Neutrophil (primary cell): ENCODE data around the gene TRPM5.

Experiments used
- H3K27ac ChIP-seq: fragments of 200-600 bp; sonication (generic); 2 replicates; pipeline ENCODE4 v1.5.1; 2016; ENCODE audit warnings: mild to moderate bottlenecking, moderate library complexity
- H3K27me3 ChIP-seq: fragments of 200-600 bp; sonication (generic); 2 replicates; pipeline ENCODE4 v1.6.0; 2016; ENCODE audit warnings: mild to moderate bottlenecking
- H3K36me3 ChIP-seq: fragments of 200-600 bp; sonication (generic); 2 replicates; pipeline ENCODE4 v1.5.1; 2017
- H3K4me1 ChIP-seq, 2 experiments: fragments of 200-600 bp in 1 of 2; sonication (generic) in 1 of 2; 1 replicate in 1 of 2; 2 replicates in 1 of 2; pipeline versions ENCODE4 v1.5.1 to v1.6.1; 2013 to 2016; ENCODE audit warnings: low read depth in 1 of 2, low read length in 1 of 2, mild to moderate bottlenecking in 1 of 2, moderate library complexity in 1 of 2; ENCODE audit not compliant: control insufficient read depth in 1 of 2, insufficient read depth in 1 of 2
- H3K4me3 ChIP-seq, 2 experiments: fragments of 200-600 bp in 1 of 2; sonication (generic) in 1 of 2; 1 replicate in 1 of 2; 2 replicates in 1 of 2; pipeline ENCODE4 v1.5.1; 2013 to 2016; ENCODE audit warnings: low read depth in 1 of 2, low read length in 1 of 2, mild to moderate bottlenecking in 1 of 2, moderate library complexity in 1 of 2
- H3K9me3 ChIP-seq: fragments of 200-600 bp; sonication (generic); 2 replicates; pipeline ENCODE4 v1.5.1; 2016
- CTCF ChIP-seq: fragments of 200-600 bp; sonication (generic); IDR thresholded peaks from 2 replicates; pipeline ENCODE4 v1.5.1; 2016; ENCODE audit warnings: antibody characterized with exemption

Gene TRPM5

DNA sequence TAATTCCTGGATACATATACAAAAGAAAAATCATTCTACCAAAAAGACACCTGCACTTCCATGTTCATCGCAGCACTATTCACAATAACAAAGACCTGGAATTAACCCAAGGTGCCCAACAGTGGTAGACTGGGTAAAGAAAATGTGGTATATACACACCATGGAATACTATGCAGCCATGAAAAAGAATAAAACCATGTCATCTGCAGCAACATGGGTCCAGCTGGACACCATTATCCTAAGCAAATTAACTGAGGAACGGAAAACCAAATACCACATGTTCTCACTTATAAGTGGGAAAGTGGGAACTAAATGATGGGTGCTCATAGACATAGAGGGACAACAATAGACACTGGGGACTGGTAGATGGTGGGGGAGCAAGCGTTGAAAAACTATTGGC lies 4.5 kb downstream of the TRPM5 start:
- H3K27ac ChIP-seq, result no peak overlapping the region
- H3K36me3 ChIP-seq, result no peaks in the 10 kb centered on the region
- TF ChIP-seq CTCF, result no peak
- H3K9me3 ChIP-seq, result no peaks in the 10 kb centered on the region
- peaks cover 93% of the 10 kb centered on the region for H3K27me3 ChIP-seq
- H3K4me1 ChIP-seq, result peaks cover 3 to 6% of the 10 kb centered on the region in 2 experiments
- H3K4me3 ChIP-seq, result no peak overlapping the region

GRCh38 chr11:2437516-2437915 lies 6.8 kb downstream of the TRPM5 start:
- no peaks in the 10 kb centered on the region for H3K36me3 ChIP-seq
- no peaks in the 10 kb centered on the region for H3K9me3 ChIP-seq
- H3K4me1 ChIP-seq, result no peaks in the 10 kb centered on the region
- no peak for TF ChIP-seq CTCF
- peaks cover 85% of the 10 kb centered on the region for H3K27me3 ChIP-seq
- H3K27ac ChIP-seq, result no peak overlapping the region
- H3K4me3 ChIP-seq, result no peak overlapping the region

DNA sequence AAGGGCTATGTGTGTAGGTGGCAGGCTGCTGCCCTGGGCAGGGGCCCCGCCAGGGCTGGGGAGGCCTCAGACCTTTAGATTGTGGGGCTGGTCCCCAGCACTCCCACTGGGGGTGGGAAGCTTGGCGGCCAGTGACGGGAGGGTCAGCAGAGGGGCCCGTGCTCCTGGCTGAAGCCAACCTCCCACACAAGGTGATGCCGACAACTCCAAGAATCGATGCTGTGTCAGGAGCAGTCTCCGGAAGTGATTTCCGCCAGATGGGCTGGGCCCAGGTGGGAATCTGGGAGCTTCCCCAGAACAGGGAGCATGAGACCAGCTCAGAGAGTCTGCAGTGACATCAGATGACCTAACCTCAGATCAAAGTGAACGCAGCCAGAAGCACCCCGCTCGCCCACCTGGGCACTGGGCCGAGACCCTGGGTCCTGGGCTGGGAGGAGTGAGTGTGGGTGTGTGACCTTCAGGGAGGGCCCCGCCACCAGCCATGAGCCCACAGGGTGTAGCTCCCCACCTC lies 7.7 kb downstream of the TRPM5 start:
- Histone ChIP-seq H3K36me3 (no peaks in the 10 kb centered on the region), H3K27ac (no peak overlapping the region), H3K4me1 (no peaks in the 10 kb centered on the region), H3K9me3 (no peaks in the 10 kb centered on the region), H3K4me3 (no peak overlapping the region), H3K27me3 (peaks cover 76% of the 10 kb centered on the region)
- TF ChIP-seq CTCF, result no peak

DNA sequence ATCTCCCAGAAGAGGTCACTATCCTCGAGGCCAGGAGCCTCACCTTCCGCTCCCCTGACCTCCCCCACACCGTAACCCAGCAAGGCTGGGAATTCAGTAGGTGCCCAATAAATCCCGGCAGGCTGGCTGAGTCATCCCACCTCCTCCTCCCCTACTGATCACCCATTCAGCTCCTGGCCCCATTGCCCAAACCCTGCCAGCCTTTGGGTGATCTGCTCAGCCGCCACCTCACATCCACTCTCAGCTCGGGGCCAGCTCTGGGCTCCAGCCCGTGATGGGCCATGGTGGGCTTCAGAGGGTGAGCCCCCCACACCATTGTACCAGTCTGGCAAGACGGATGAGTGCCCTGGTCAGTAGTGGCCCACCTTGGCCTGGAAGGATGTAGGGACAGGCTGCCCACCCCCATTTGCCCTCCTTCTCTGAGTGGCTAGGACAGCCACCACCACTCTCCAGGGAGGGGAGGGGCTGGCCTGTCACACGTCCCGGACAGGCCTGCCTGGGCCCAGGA lies 8.2 kb downstream of the TRPM5 start:
- H3K27me3 ChIP-seq, result peaks cover 71% of the 10 kb centered on the region
- no peaks in the 10 kb centered on the region for H3K4me1 ChIP-seq
- no peaks in the 10 kb centered on the region for H3K9me3 ChIP-seq
- H3K4me3 ChIP-seq, result no peak overlapping the region
- H3K36me3 ChIP-seq, result no peaks in the 10 kb centered on the region
- no peak for TF ChIP-seq CTCF
- no peak overlapping the region for H3K27ac ChIP-seq

DNA sequence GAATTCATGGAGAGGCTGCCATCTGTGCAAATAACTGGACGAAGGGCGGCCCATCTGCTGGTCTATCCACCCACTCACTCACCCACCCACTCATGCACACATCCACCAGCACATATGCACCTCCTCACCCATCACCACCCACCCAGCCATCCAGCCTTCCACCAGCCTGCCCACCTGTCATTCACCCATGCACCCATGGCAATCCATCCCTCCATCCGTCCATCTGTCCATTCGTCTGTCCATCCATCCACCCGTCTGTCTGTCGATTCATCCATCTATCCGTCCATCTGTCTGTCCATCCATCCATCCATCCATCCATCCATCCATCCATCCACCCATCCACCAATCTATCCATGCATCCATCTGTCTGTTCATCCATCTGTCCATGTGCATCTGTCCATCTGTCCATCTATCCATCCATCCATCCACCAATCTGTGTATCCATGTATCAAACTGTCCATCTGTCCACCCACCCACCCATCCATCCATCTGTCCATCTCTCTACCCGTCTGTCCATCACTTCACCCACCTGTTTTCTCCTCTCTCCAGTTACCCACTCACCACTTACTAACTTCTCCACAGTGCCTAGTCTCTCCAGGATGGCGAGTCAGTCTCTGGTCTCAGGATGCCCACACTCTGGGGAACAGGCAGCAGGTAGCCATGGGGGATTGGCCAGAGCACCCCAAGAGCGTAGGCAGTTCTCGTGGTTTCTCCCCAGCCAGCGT lies 8.9 kb downstream of the TRPM5 start:
- Histone ChIP-seq H3K36me3 (no peaks in the 10 kb centered on the region), H3K4me1 (no peaks in the 10 kb centered on the region), H3K27ac (no peak overlapping the region), H3K9me3 (no peaks in the 10 kb centered on the region), H3K4me3 (no peak overlapping the region), H3K27me3 (peaks cover 65% of the 10 kb centered on the region)
- no peak for TF ChIP-seq CTCF
